Gastroesophageal sphincter (tissue), 4 donors: ENCODE data around the gene SPTBN5. TPM values are rescaled to one million over a fixed set of nuclear protein-coding genes. Genes with fewer than 3 reads are reported as not detected.

Experiments used
- ATAC-seq: fragments of 150-250 bp; one replicate; pipeline ENCODE4 v1.9.1; 2016; ENCODE audit warnings: mild to moderate bottlenecking, moderate library complexity
- H3K27ac ChIP-seq, 4 donors: fragments of 200-600 bp; sonication (generic) in 3 of 4; 1 replicate in 3 of 4; 2 replicates in 1 of 4; pipeline ENCODE4 v1.5.1; 2016 to 2019
- H3K27me3 ChIP-seq: fragments of 200-600 bp; sonication (generic); one replicate; pipeline ENCODE4 v1.5.1; 2019
- H3K36me3 ChIP-seq, 2 donors: fragments of 200-600 bp; sonication (generic); one replicate each; pipeline ENCODE4 v1.5.1; 2019; ENCODE audit warnings: control low read depth in 1 of 2
- H3K4me1 ChIP-seq, 3 donors: fragments of 200-600 bp; sonication (generic); 1 replicate in 2 of 3; 2 replicates in 1 of 3; pipeline ENCODE4 v1.5.1; 2016 to 2019; ENCODE audit warnings: control low read depth in 2 of 3
- H3K4me3 ChIP-seq, 2 donors: fragments of 200-600 bp; sonication (generic); one replicate each; pipeline ENCODE4 v1.5.1; 2019; ENCODE audit warnings: mild to moderate bottlenecking in 1 of 2, moderate library complexity in 1 of 2
- H3K9me3 ChIP-seq, 3 donors: fragments of 200-600 bp; sonication (generic); one replicate each; pipeline ENCODE4 v1.5.1; 2017 to 2019; ENCODE audit warnings: control low read depth in 2 of 3
- EP300 ChIP-seq: sonication (generic); formaldehyde crosslinking; IDR thresholded peaks from one replicate; pipeline ENCODE4 v1.6.1; 2017; ENCODE audit warnings: antibody characterized with exemption, mild to moderate bottlenecking
- POLR2A ChIP-seq, 2 donors: fragments of 450-650 bp; IDR thresholded peaks; one replicate each; pipeline ENCODE4 v1.6.1; 2017; ENCODE audit warnings: antibody characterized with exemption in 2 of 2, mild to moderate bottlenecking in 2 of 2, moderate library complexity in 1 of 2
- POLR2AphosphoS5 ChIP-seq: sonication (generic); formaldehyde crosslinking; IDR thresholded peaks from one replicate; pipeline ENCODE4 v1.6.1; 2017; ENCODE audit warnings: antibody characterized with exemption
- WGBS, 2 donors: methylation state at CpG; one replicate each; pipeline ENCODE4 v1.1.5; 2018; ENCODE audit warnings: low coverage in 1 of 2; 5-methylcytosine and 5-hydroxymethylcytosine counted together
- total RNA-seq, 4 donors: library from RNA; depleted of rRNA; stranded (reverse); fragments of >200 nt; gene quantifications; one replicate each; pipeline ENCODE4 v1.1.0, GENCODE V29; 2016
- TF ChIP-seq, protein P1 (sequence below), 4 experiments: fragments of 200-600 bp in 2 of 4; fragments of 450-650 bp in 2 of 4; sonication (generic) in 1 of 4; IDR thresholded peaks; one replicate each; pipeline ENCODE4 v1.5.1; 2017 to 2019; ENCODE audit warnings: antibody characterized with exemption in 4 of 4, mild to moderate bottlenecking in 2 of 4, moderate library complexity in 2 of 4

The SPTBN5 gene
- total RNA-seq, 4 donors from 2014 or later: 0.13 to 0.93 (median 0.38) TPM

DNA sequence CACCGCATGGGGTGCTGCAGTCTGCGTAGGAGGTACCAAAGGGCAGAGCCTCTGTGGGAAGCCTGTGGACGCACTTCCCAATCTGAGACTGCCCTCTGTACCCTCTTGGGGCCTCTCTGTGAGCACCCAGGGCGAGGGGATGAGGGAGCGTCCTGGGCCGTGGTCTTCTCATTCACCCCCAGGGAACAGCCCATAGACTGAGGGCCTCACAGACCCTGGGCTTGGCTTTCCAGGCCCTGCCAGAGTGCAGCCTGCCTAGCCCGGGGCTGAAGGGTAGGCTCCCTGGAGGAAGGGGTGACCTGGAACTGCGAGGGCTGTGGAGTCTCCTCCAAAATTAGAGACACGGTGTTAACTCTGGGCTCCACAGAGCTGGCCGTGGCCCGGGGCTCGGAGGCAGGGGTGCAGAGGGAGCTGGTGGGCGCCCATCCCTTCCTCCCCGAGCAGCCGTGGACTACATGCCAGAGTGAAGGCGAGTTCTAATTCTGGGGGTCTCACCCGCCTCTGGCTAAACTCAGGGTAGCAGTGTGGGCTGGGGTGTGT lies 468 bp upstream of the SPTBN5 start:
- H3K4me3 ChIP-seq: peak overlapping the region in 1 of 2 donors; percentile 17
- H3K36me3 ChIP-seq: peaks cover 0 to 11% of the 10 kb centered on the region in 2 donors
- peaks cover 0 to 33% (median 12%) of the 10 kb centered on the region in 3 donors for H3K4me1 ChIP-seq
- no peak for ATAC-seq
- H3K27ac ChIP-seq: peak overlapping the region in 3 of 4 donors; percentile 55 to 68 (median 57)
- TF ChIP-seq, protein P1, sequence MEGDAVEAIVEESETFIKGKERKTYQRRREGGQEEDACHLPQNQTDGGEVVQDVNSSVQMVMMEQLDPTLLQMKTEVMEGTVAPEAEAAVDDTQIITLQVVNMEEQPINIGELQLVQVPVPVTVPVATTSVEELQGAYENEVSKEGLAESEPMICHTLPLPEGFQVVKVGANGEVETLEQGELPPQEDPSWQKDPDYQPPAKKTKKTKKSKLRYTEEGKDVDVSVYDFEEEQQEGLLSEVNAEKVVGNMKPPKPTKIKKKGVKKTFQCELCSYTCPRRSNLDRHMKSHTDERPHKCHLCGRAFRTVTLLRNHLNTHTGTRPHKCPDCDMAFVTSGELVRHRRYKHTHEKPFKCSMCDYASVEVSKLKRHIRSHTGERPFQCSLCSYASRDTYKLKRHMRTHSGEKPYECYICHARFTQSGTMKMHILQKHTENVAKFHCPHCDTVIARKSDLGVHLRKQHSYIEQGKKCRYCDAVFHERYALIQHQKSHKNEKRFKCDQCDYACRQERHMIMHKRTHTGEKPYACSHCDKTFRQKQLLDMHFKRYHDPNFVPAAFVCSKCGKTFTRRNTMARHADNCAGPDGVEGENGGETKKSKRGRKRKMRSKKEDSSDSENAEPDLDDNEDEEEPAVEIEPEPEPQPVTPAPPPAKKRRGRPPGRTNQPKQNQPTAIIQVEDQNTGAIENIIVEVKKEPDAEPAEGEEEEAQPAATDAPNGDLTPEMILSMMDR (IDR thresholded peaks at IDR 0.05): no peak
- TF ChIP-seq POLR2A (IDR thresholded peaks at IDR 0.05) (no peak), EP300 (no peak), POLR2AphosphoS5 (no peak)
- 100% methylated on average over 4 of the region's 17 CpGs; no CpG with 5 or more reads in 1 of the 2 donors for WGBS, 2 donors
- no peaks in the 10 kb centered on the region for H3K9me3 ChIP-seq
- H3K27me3 ChIP-seq: no peaks in the 10 kb centered on the region

DNA sequence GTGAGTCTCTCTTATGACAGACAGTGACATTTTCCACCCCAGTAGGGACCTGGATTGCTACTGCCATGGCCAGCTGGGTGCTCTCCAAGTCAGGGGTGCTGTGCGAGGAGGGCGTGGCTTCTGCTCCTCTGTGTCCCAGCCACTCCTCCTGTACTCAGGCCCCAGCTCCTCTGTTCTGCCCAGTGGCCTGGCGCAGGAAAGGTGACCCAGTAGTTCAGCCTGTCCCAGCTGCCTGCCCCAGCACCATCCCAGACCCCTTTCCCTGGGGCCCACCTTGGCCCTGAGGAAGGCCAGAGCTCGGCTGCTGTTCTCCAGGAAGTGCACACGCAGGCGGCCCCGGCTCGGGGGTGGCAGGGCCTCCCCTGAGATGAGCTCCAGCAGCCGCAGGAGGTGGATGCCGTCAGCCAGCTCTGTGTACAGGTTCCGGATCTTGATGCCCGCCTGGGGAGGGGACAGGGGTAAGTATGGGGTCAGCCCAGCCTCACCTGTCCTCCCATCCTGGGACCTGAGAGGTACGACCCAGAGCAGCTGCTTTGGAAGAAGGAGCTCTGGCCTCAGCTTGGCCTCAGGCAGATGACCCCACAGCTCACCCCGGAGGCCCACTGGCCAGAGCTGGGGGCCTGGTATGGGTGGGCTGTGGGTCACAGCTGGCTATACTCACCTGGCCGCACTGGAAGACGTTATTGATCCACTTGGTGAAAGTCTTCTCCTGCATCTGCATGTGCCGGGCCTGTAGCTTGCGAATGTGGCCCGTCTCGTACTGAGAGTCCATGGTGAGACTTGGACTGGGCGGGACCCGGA lies 1.0 kb downstream of the SPTBN5 start:
- no peak overlapping the region for H3K4me3 ChIP-seq
- H3K9me3 ChIP-seq: no peaks in the 10 kb centered on the region
- ATAC-seq: peak; percentile 26
- WGBS, 2 donors: 100% methylated on average over 1 of the region's 22 CpGs; no CpG with 5 or more reads in 1 of the 2 donors
- H3K4me1 ChIP-seq: peaks cover 0 to 33% (median 12%) of the 10 kb centered on the region in 3 donors
- no peak overlapping the region for H3K27ac ChIP-seq
- H3K36me3 ChIP-seq: no peaks in the 10 kb centered on the region
- no peaks in the 10 kb centered on the region for H3K27me3 ChIP-seq
- TF ChIP-seq POLR2A (IDR thresholded peaks at IDR 0.05) (no peak), EP300 (no peak), POLR2AphosphoS5 (no peak)
- TF ChIP-seq, protein P1 (IDR thresholded peaks at IDR 0.05): no peak

DNA sequence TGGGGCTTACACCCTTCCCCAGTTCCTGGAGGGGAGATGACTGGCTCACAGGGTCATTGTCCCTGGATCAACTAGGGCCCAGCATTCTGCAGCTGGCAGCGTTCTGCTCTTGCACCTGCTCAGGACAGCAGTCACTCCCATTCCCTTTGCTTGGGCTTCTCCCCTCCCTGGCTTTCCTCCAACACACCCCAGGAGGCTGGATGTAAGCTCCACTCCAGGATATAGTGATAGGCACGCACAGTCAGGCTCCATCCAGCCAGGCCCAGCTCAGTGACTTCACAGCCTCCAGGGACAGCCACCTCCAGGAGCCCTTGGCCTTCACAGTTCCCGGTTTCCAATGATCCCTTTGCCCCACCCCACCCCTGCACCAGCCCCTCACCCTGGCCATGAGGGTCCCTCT lies 1.9 kb downstream of the SPTBN5 start:
- H3K36me3 ChIP-seq: no peaks in the 10 kb centered on the region
- 76 to 100% methylated on average over 1 to 2 of the region's 3 CpGs for WGBS, 2 donors
- peaks cover 0 to 33% (median 12%) of the 10 kb centered on the region in 3 donors for H3K4me1 ChIP-seq
- no peaks in the 10 kb centered on the region for H3K27me3 ChIP-seq
- no peaks in the 10 kb centered on the region for H3K9me3 ChIP-seq
- H3K27ac ChIP-seq: no peak overlapping the region
- TF ChIP-seq, protein P1 (IDR thresholded peaks at IDR 0.05): no peak
- no peak for TF ChIP-seq EP300
- no peak for TF ChIP-seq POLR2A (IDR thresholded peaks at IDR 0.05)
- no peak for TF ChIP-seq POLR2AphosphoS5
- no peak for ATAC-seq
- no peak overlapping the region for H3K4me3 ChIP-seq

DNA sequence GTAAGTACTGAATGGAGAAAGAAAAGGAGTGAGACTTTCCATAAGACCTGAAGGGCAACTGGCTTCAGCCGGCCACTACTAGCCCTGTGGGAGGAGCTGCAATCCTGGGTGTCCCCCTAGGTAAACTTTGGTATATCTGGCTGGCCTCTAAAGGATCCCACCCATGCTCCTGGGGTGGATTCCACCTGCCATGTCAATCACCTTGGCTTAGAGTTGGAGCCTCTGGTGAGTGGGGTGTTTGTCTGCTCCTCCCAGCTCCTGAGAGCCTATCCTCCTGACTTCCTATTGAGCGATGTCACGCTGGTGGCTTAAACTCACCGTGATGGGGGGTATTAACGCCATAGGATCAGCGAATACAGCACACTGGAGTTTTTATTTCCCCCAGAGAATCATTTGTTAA lies 2.6 kb downstream of the SPTBN5 start:
- no peaks in the 10 kb centered on the region for H3K9me3 ChIP-seq
- H3K27ac ChIP-seq: no peak overlapping the region
- WGBS, 2 donors: 82 to 100% methylated on average over 3 to 4 of the region's 6 CpGs
- TF ChIP-seq POLR2A (IDR thresholded peaks at IDR 0.05) (no peak), POLR2AphosphoS5 (no peak), EP300 (no peak)
- TF ChIP-seq, protein P1 (IDR thresholded peaks at IDR 0.05): no peak
- no peaks in the 10 kb centered on the region for H3K27me3 ChIP-seq
- no peak overlapping the region for H3K4me3 ChIP-seq
- peaks cover 0 to 33% (median 12%) of the 10 kb centered on the region in 3 donors for H3K4me1 ChIP-seq
- no peak for ATAC-seq
- no peaks in the 10 kb centered on the region for H3K36me3 ChIP-seq
